ENCODE data around the gene SLC35F6.
"Not testable (repeated sequence)": the region's sequence is repeated elsewhere in the genome, so short reads cannot be mapped to it uniquely, and the experiment has no call there.

The SLC35F6 gene

GRCh38 chr2:26785431-26786206, 21.5 kb downstream of the SLC35F6 start, which contains the start of gene CENPA:
Gene CENPA, plus strand, starts transcription at chr2:26786056. Its CDS starts 141 bp downstream, at chr2:26786197.
- peak; percentile 93 for DNase-seq

DNA sequence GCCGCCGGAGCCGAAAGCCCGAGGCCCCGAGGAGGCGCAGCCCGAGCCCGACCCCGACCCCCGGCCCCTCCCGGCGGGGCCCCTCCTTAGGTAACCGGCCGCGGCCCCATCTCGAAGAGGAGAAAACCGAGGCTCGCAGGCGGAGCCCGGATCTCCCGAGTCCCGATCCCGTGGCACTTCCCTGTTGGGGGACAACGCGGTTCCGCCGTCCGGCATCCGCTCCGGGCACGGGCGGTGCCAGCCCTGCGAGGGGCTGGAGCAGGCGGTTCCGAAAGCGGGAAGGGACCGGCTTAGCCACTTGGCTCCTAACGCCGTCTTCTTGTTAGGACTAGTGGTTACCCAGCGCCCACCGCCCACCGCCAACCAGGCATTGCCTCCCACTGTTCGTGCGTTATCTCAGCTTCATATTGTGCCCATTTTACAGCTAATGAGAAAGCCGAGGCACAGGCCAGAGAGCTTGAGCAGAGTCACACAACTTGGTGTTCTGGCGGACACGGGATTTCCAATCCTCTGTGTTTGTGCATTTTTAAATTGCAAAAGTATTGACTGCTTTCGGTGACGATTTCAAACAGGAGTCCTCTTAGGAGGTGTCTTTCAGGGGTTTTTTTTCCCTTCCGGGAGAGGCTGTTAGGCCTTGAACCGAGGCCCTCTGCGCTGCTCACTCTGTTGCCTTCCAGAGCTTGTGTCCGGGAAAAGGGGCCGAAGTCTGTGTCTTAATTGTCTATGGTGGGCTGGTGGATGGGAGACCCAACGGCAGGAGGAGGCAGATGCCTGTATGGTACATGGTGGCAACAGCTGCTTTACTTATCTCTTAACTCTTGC, 22.3 kb downstream of the SLC35F6 start:
- peak; percentile 73 for DNase-seq

GRCh38 chr2:26792720-26793119, 28.6 kb downstream of the SLC35F6 start:
- DNase-seq = no peak

DNA sequence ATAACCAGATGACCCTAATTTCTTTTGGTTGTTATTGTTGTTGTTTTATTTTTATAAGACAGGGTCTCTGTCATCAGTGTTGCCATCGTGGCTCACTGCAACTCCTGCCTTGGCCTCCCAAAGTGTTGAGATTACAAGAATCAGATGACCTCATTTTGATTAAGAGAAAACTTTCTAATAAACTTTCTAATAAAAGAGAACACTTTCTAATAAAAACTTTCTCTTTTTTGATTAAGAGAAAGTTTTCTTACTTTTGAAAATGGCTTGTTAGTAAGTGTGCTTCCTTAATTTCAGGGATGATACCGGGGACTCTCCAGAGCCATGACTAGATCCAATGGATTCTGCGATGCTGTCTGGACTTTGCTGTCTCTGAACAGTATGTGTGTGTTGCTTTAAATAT, 29.4 kb downstream of the SLC35F6 start:
- no peak for DNase-seq

- not testable (repeated sequence) for DNase-seq
Observed at GRCh38 chr2:26795135-26795534, 31.1 kb downstream of the SLC35F6 start.

GRCh38 chr2:26801328-26801727, 37.2 kb downstream of the SLC35F6 start:
- no peak for DNase-seq

GRCh38 chr2:26801796-26802195, 37.7 kb downstream of the SLC35F6 start:
- no peak for DNase-seq

DNA sequence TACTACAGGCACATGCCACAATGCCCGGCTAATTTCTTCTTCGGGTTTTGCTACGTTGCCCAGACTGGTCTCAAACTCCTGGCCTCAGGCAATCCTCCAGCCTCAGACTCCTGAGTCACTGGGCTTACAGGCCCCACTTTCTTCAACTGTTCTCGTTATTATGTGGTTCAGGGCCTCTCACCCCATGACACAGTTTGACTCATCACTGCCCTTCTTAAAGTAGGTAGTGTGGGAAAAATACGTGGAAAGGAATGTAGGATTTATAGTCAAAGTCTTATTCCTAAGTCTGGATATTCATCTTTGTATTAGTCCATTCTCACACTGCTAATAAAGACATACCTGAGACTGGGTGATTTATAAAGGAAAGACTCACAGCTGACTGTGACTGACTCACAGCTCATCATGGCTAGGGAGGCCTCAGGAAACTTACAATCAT, 41.2 kb downstream of the SLC35F6 start:
- no peak for DNase-seq

- DNase-seq = no peak
Observed at GRCh38 chr2:26807788-26808460, 43.8 kb downstream of the SLC35F6 start.

- no peak for DNase-seq
Observed at GRCh38 chr2:26809211-26809610, 45.1 kb downstream of the SLC35F6 start.

- no peak for DNase-seq
Observed at GRCh38 chr2:26809876-26810577, 45.9 kb downstream of the SLC35F6 start.

- DNase-seq = no peak
Observed at GRCh38 chr2:26811261-26811660, 47.2 kb downstream of the SLC35F6 start.

DNA sequence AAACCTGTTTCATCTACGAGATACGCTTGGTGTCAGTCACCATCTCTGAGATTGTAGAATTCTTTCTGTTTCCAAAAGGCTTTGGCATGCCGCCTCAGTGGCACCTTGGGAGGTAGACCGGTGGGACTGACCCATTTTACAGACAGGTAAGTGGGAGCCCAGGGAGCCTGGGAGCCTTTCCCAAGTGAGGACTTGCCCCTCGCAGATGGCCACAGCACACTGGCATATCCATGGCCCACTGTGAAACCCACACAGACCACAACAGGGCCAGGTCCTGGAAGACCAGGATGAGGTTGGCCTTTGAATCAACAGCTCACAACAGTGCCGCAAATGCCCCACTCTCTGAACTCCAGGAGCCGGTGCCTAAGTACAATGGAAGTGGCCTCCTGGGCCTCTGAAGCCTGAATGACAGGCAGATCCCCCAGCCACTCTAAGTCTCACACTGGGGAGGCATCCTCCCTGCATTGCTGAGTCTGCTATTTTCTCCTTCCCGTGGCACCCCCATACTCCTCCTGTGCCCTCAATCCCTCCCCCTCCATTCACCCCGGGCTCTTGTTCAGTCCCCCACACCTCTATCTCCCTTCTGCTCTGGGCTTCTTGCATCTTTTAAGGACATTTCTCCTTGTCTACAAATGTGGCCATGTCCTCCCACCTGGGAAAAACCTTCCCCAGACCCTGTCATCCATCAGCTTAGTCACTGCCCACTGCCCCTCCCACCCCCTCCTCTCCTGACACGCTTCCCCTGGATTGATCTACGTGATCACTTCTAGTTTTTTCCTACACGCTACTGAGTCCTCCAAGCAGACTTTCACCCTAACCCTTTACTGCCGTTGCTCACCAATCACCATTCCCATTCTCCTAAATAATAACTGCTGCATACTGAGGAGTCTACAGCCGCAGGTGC, 48.0 kb downstream of the SLC35F6 start:
- DNase-seq = no peak

DNA sequence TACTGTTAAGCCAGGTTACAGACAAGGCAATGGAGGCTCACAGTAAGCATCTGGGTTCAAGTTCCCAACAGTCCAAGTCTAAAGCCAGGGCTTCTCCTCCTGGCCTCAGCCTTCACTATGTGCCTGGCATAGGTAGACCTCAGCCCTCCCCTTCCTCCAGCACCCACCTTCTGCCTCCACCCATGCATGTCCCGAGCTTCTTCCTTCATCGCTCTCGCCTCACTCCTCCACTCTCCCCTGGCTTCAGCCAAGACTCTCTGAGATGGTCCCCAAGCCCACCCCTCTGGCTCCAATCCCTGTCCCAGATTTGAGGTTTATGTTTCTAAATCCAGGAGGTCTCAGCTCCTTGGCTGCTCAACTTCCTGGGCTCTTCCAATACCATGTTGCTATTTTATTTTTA, 48.6 kb downstream of the SLC35F6 start:
- DNase-seq = no peak

GRCh38 chr2:26814072-26814765, 50.1 kb downstream of the SLC35F6 start:
- DNase-seq = not testable (repeated sequence)

- DNase-seq = no peak
Observed at GRCh38 chr2:26816893-26817292, 52.8 kb downstream of the SLC35F6 start.

DNA sequence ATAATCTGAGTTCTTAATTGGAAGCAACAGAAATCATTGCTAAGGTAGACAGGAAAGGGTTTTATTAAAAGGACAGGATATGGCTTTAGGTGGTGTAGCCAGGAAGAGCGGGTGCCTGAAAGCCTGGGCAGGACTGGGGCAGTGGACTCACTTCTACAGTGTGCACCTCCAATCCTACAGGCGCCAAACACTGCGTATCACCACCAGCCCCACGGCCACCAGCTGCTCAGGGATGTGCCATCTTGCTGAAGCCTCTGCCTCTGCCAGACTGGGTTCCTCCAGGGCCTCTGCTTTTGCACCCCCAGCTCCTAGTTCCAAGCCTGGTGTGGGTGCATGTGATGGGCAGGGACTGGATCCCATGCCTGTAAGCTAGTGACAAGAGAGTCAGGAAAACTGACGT, 54.2 kb downstream of the SLC35F6 start:
- DNase-seq = no peak

GRCh38 chr2:26818972-26819371, 54.9 kb downstream of the SLC35F6 start:
- DNase-seq = no peak

DNA sequence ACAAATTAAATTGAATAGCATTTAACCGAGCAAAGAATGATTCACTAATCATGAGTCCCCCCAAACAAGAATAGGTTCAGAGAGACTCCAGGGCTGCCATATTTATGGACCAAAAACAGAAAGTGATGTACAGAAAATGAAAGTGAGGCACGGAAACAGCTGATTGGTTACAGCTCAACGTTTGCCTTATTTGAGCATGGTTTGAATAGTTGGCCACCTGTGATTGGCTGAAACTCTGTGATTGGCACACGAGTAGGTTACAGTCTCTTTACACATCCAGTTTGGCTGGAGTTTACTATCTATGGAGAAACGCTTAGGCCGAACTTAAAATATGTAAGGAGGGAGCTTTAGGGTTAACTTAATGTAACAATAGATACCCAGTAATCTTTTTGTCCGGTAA, 56.8 kb downstream of the SLC35F6 start:
- DNase-seq = no peak

GRCh38 chr2:26822877-26823276, 58.8 kb downstream of the SLC35F6 start:
- no peak for DNase-seq
